SH-SY5Y (cell line): ENCODE data around the gene ABTB2.

Experiments used
- GATA2 ChIP-seq: IDR thresholded peaks from 2 replicates; pipeline ENCODE4 v1.6.1; 2011; ENCODE audit warnings: mild to moderate bottlenecking, low read depth, low read length
- GATA3 ChIP-seq: IDR thresholded peaks from 2 replicates; pipeline ENCODE4 v1.6.1; 2011; ENCODE audit warnings: low read depth, mild to moderate bottlenecking, low read length, moderate library complexity

DNA sequence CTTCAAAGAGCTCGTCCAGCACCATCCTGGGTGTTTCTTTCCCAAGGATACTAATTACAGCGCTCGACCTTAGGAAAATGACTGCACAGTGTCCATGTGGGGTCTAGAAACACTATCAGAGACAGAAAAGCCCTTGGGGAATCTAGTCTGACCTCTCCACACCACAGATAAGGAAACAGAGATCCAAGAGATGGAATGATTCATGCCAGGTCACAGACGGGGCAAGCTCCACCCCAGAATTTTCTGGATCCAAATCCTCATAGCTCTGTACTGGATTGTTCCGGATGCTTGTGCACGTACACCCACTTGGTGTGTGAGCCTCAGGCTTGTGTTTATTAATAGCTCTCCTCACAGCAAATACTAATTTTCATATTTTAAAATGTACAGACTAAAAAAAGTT, 11.3 kb downstream of the ABTB2 start:
- TF ChIP-seq GATA2, result peak; percentile 63
- no peak for TF ChIP-seq GATA3
